Endothelial cell of umbilical vein (primary cell): ENCODE results near the gene PRR23A.

Source experiments
- EZH2 ChIP-seq: IDR thresholded peaks from 2 replicates; pipeline ENCODE4 v1.6.1; 2012; ENCODE audit warnings: borderline replicate concordance, low read depth, mild to moderate bottlenecking, moderate library complexity, low read length, inconsistent platforms; ENCODE audit not compliant: severe bottlenecking
- JUN ChIP-seq: IDR thresholded peaks from 2 replicates; pipeline ENCODE4 v1.6.1; 2011; ENCODE audit warnings: borderline replicate concordance, low read depth; ENCODE audit not compliant: insufficient read length, insufficient read depth
- MAX ChIP-seq: IDR thresholded peaks from 2 replicates; pipeline ENCODE4 v1.6.1; 2011; ENCODE audit not compliant: insufficient read depth, insufficient read length
- POLR2A ChIP-seq: IDR thresholded peaks from 2 replicates; pipeline ENCODE4 v1.6.1; 2012; ENCODE audit warnings: low read depth, mild to moderate bottlenecking, control low read depth, low read length
- POLR2AphosphoS5 ChIP-seq: IDR thresholded peaks from 2 replicates; pipeline ENCODE4 v1.6.1; 2012; ENCODE audit warnings: low read depth, mild to moderate bottlenecking, control low read depth, low read length, moderate library complexity; ENCODE audit not compliant: insufficient read depth
- TF ChIP-seq, protein P1 (sequence below), 2 donors: IDR thresholded peaks; 1 replicate in 1 of 2; 2 replicates in 1 of 2; pipeline ENCODE4 v1.5.1; 2011; ENCODE audit warnings: low read length in 2 of 2, mild to moderate bottlenecking in 2 of 2, moderate library complexity in 2 of 2, control low read depth in 1 of 2, inconsistent platforms in 1 of 2, low read depth in 1 of 2; ENCODE audit not compliant: insufficient read depth in 1 of 2; ENCODE audit errors: extremely low read depth in 1 of 2

DNA sequence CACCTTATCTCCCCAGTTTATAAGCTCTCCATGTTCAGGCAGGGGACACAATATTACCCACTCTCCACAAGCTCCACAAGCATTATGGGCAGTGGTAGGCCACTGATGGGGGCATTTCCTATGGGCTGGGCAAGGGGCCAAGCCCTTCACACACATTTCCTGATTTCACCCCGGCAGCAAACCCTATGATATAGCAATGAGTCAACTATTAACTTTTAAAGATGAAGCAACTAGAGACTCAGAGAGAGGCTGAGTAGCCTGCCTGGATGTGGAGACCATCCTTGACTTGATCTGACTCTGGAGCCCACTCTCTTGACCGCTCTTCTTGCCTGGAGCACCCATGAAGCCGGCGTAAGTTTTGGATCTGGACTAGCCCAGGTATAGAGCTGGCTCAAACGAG is 31.6 kb downstream of the PRR23A start:
- TF ChIP-seq, protein P1, sequence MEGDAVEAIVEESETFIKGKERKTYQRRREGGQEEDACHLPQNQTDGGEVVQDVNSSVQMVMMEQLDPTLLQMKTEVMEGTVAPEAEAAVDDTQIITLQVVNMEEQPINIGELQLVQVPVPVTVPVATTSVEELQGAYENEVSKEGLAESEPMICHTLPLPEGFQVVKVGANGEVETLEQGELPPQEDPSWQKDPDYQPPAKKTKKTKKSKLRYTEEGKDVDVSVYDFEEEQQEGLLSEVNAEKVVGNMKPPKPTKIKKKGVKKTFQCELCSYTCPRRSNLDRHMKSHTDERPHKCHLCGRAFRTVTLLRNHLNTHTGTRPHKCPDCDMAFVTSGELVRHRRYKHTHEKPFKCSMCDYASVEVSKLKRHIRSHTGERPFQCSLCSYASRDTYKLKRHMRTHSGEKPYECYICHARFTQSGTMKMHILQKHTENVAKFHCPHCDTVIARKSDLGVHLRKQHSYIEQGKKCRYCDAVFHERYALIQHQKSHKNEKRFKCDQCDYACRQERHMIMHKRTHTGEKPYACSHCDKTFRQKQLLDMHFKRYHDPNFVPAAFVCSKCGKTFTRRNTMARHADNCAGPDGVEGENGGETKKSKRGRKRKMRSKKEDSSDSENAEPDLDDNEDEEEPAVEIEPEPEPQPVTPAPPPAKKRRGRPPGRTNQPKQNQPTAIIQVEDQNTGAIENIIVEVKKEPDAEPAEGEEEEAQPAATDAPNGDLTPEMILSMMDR (IDR thresholded peaks at IDR 0.05; ENCODE audit: extremely low read depth in 1 of 2, insufficient read depth in 1 of 2, low read depth in 1 of 2, low read length in 2 of 2): no peak
- TF ChIP-seq POLR2A (no peak), EZH2 (no peak), JUN (no peak), POLR2AphosphoS5 (no peak), MAX (no peak)
